IPS-18c (cell line): ENCODE data around the gene TRIM22.
"Not testable (repeated sequence)": the region's sequence is repeated elsewhere in the genome, so short reads cannot be mapped to it uniquely, and the experiment has no call there.

ENCODE experiments used
- H3K4me3 ChIP-seq: 2 replicates; pipeline ENCODE4 v1.7.0; 2013; ENCODE audit warnings: low read depth, mild to moderate bottlenecking, low read length, moderate library complexity; ENCODE audit not compliant: insufficient read depth
- H3K9me3 ChIP-seq: one replicate; pipeline ENCODE4 v1.6.1; 2013; ENCODE audit warnings: mild to moderate bottlenecking, low read length, moderate library complexity; ENCODE audit not compliant: control insufficient read depth, insufficient read depth

The TRIM22 gene

DNA sequence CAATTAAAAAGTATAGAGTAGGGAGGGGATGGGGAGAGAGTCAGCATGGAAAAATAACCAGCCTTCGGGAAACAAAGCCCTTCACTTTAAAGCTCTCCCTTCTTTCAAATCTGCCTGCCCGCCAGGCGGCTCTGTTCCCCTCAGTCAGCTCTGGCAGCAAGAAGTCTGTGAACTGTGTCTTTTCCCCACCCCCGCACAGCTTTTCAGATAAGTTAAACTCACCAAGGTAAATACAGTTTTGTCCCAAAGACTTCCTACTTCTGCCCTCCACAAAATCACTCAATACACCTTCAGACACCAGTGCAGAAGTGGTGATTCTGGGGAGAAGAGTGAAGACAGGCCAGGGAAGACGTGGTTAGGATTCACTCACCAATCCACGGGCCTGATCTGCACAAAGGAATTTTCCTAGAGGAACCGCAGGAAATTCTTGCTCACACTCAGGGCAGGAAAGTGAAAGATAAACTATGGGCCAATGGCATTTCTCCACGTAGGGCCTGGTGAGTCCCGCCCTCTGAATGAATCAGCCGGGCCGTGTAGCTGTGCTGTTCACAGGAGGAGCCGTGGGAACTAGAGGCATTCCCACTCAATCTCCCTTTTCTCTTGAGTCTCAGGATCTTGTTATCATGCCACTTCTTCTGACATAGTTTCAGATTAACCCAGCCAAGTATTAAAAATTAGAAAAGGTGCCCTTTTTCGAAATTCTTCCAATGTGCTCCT, 4.8 kb upstream of the TRIM22 start, which contains the start of gene TRIM5:
TSS of gene TRIM5 (minus strand) at position 429 of the 717 bp plus-strand sequence. CDS start 4,897 bp downstream, outside the sequence.
- no peaks in the 10 kb centered on the region for H3K9me3 ChIP-seq
- peak within 1 kb of the TSS; percentile 47; the same call in 1 of the 2 replicates for H3K4me3 ChIP-seq

DNA sequence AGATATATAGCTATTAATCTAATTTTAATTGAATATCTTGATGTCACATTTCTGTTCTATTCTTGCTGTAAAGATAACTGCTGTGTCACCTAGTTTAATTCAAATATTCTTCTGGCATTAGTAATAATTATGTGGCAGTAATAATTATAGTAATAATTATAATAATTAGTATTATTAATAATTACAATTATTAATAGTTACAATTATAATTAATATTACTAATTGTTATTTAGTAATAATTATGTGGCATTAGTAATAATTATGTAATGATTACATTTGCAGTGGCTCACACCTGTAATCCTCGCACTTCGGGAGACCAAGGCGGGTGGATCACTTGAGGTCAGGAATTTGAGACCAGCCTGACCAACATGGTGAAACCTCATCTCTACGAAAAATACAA, 3.2 kb upstream of the TRIM22 start:
- H3K9me3 ChIP-seq, result no peaks in the 10 kb centered on the region
- no peak overlapping the region for H3K4me3 ChIP-seq

DNA sequence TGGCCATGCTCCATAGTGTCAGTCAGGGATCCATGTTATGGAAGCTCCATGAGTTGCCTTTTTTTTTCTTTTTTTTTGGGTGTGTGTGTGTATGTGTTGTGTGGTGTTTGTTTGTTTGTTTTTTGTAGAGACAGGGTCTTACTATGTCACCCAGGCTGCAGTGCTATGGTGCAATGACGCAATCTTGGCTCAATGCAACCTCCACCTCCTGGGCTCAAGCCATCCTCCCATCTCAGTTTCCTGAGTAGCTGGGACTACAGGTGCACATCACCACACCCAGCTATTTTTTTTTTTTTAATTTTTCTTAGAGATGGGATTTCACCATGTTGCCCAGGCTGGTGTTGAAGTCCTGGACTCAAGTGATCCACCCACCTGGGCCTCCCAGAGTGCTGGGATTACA, 1.1 kb upstream of the TRIM22 start:
- Histone ChIP-seq H3K9me3 (no peaks in the 10 kb centered on the region), H3K4me3 (no peak overlapping the region)

DNA sequence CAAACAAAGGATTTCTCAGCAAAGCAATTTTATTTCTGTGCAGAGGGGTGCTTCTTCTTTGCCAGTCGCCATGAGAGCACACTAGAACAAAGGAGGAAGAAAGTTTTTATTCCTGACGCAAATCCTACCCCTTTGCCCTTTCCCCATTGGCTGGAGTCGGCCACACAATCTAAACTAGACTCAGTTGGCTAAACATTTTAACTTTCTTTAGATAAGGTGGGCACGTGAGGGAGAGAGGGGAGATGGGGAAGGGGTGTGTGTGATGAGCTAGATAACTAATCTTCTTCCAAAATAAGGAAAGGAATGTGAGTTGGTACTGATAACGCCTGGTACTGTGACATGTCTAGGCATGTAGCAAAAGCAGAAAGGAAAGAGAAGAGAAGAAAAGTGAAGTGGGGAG, 626 bp downstream of the TRIM22 start:
- Histone ChIP-seq H3K4me3 (peak overlapping the region; percentile 39; the same call in 1 of the 2 replicates), H3K9me3 (no peaks in the 10 kb centered on the region)

DNA sequence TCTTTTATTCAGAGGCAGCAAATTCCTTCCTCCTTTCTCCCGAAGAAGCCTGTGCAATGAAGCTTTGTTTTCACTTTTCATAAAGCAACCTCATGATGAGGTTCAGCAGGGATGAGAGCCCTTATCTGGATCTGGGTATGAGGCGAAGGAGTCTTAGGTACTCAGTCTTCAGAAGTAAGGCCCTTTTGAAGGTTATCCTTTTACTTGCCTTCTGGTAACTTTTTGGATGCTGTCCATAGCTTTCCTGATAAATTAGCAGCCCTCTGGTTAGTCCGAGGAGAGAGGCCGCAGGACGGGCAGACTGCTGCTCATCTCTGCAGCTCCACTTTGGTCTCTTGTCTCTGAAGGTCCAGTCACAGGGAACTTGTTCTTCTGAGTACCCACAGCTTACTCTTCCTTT, 1.1 kb downstream of the TRIM22 start:
- H3K4me3 ChIP-seq, result 0 out of 2 replicates have a peak overlapping the region, but pooled peaks have one; percentile 25

DNA sequence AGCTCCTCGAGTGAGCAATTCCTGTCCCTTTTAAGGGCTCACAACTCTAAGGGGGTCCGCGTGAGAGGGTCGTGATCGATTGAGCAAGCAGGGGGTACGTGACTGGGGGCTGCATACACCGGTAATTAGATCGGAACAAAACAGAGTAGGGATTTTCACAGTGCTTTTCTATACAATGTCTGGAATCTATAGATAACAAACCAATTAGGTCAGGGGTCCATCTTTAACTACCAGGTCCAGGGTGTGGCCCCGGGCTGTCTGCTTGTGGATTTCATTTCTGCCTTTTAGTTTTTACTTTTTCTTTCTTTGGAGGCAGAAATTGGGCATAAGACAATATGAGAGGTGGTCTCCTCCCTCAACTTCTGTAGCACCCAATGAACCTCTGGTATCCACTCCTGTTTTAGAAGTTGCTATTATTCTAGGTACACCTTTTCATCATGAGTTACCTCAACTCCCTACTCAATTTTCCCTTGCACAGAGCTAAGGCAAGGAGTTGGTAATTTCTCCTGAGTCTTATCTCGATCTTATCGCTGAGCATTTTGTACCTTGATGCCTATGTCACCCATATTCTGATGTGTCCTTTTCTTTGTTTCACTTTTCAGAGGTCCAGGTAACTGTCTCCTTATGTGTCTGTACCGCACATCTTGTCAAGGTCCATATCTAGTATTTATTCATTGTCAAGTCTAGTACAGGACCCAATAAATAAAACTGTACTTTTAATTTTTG, 1.8 kb downstream of the TRIM22 start:
- peak overlapping the region; percentile 25; the same call in 1 of the 2 replicates for H3K4me3 ChIP-seq
- H3K9me3 ChIP-seq, result not testable (repeated sequence)

More for the DNA sequence above, 1.1 kb downstream of the TRIM22 start:
- no peaks in the 10 kb centered on the region for H3K9me3 ChIP-seq

DNA sequence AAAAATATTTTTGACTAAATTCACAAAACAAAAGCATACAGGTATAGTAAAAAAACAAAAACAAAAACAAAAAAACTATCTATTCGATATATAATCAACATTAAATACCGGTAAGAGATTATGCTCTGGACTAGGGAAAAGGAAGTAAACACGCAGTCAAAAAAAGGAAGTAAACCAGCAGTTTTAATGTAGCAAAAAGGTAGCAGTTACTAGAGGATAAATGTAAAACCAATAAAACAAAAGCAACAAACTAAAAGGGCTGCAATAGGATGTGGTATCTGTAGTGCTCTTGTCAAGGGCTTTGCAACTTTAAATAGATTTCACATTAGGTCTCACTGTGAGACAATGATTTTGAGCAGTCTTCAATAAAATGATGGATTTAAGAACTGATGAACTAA, 2.4 kb downstream of the TRIM22 start:
- Histone ChIP-seq H3K4me3 (no peak overlapping the region), H3K9me3 (no peaks in the 10 kb centered on the region)

DNA sequence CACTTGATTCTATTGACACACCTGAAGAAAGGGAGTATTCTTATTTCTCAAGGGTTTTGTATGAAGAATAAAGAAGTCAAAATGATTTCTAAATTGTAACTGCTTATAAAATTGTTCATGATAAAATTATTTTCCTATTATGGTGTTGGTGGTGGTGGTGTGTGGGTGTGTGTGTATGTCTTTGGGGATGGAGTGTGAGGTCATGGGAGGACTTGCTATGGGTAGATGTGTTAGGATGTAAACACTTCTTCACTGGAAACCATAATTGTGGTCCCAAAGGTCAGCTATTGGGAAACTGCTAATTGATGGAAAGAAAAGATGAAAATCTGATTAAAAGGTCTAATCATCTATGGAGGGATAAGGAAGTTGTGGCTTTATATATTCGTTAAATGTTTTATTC, 5.1 kb downstream of the TRIM22 start:
- Histone ChIP-seq H3K9me3 (no peaks in the 10 kb centered on the region), H3K4me3 (no peak overlapping the region)

DNA sequence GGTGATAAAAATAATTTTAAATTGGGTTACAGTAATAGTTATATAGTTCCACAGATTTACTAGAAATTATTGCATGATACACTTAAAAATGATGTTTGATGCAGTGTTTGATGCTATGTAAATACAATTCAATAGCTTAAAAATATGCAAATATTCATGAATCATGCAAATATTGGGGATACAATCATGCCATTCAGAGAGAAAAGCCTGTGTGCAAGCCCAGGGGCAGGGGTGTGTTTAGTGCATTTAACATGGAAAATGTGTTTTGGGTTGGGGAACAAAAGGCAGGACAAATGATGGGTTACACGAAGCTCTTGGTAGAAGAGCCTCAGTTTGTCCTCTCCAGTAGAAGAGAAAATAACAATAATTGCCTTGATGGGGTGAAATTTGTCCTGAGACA, 6.0 kb downstream of the TRIM22 start:
- H3K9me3 ChIP-seq, result no peaks in the 10 kb centered on the region
- no peak overlapping the region for H3K4me3 ChIP-seq

DNA sequence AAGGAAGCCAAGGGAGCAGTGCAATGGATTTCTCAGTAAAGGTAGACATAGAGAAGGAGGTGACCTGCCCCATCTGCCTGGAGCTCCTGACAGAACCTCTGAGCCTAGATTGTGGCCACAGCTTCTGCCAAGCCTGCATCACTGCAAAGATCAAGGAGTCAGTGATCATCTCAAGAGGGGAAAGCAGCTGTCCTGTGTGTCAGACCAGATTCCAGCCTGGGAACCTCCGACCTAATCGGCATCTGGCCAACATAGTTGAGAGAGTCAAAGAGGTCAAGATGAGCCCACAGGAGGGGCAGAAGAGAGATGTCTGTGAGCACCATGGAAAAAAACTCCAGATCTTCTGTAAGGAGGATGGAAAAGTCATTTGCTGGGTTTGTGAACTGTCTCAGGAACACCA, 6.6 kb downstream of the TRIM22 start:
- no peak overlapping the region for H3K4me3 ChIP-seq
- no peaks in the 10 kb centered on the region for H3K9me3 ChIP-seq

DNA sequence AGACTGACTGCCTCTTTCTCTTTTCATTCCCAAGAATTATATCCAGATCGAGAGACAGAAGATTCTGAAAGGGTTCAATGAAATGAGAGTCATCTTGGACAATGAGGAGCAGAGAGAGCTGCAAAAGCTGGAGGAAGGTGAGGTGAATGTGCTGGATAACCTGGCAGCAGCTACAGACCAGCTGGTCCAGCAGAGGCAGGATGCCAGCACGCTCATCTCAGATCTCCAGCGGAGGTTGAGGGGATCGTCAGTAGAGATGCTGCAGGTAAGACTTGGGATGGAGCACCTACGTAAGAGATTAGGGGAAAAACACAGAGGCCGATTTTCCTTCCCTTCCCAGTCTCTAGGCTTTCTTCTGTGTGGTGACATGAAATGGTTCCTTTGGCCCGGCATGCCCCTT, 8.7 kb downstream of the TRIM22 start:
- Histone ChIP-seq H3K9me3 (no peaks in the 10 kb centered on the region), H3K4me3 (no peak overlapping the region)

DNA sequence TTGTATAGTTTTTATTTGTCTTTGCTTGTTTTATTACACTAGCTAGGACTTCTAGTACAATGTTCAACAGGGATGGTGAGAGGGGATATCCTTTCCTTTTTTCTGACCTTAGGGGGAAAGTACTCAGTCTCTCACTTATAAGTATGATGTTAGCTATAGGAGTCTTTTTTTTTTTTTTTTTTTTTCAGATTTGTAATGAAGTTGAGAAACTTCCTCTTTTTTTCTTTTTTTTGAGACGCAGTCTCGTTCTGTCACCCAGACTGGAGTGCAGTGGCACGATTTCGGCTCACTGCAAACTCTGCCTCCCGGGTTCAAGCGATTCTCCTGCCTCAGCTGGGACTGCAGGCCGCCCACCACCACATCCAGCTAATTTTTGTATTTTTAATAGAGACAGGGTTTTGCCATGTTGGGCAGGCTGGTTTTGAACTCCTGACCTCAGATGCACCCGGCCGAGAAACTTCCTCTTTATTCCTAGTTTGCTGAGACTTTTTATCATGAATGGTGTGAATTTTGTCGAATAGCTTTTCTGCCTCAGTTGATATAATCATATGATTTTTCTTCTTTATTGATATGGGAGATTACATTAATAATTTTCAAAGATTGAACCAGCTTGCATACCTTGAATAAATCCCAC, 10.9 kb downstream of the TRIM22 start:
- Histone ChIP-seq H3K4me3 (no peak overlapping the region), H3K9me3 (no peaks in the 10 kb centered on the region)

DNA sequence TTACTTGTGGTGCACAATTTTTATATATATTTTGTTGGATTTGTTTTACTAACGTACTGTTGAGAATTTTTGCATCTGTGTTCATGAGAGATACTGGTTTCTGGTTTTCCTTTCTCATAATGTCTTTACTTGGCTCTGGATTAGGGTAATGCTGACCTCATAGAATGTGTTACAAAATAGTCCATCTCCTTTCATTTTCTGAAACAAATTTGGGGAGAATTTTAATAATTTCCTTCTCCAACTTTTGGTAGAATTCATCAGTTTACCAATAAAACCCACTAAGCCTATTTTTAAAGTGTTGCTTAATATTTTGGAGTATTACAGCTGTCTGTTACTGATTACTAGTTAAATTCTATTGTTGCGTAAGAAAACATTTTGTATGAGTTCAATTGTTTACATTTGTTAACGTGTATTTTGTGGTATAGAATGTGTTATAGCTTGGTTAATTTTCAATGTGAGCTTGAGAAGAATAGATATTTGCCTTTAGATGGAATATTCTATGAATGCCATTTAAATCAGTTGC, 11.5 kb downstream of the TRIM22 start:
- no peak overlapping the region for H3K4me3 ChIP-seq
- H3K9me3 ChIP-seq, result no peaks in the 10 kb centered on the region

DNA sequence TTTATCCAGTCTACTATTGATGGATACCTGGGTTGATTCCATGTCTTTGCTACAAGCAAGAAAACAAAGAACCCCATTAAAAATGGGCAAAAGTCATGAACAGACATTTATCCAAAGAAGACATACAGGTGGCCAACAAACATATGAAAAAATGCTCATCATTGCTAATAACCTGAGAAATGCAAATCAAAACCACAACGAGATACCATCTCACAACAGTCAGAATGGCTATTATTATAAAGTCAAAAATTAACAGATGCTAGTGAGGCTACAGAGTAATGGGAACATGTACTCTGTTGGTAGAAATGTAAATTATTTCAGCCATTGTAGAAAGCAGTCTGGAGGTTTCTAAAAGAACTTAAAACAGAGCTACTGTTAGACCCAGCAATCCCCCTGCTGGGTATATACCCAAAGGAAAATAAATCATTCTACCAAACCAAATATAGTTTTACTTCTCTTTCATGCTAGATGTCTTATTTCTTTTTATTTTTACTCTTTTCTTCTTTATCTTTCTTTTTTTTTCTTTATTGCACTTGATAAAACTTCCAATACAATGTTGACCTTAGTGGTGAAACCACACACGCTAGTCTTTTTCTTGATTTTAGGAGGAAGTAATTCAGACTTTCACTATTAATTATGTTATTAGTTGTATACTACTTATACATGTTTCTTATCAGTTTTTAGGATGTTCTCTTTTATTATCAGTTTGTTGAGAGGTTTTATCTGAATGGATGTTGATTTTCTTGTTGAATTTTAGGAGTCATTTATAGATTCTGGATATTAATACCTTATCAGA, 14.3 kb downstream of the TRIM22 start:
- H3K4me3 ChIP-seq, result no peak overlapping the region
- no peaks in the 10 kb centered on the region for H3K9me3 ChIP-seq

DNA sequence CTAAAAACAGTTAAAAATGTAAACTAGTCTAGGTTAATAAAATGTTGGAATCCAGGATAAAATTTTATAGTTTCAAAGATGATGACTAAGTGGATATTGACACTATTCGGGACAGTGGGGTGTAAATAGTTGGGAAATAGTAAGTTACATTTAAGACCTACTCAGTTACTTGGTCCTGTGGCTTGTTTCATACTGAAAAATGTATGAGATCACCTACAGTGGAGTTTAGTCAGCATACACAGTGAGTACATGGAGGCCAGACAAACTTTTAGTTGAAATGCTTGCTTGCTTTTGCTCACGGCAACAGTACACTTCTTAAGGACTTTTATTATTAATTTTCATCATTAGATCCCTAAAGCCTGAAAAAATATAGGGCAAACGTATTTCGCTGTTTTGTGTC, 16.1 kb downstream of the TRIM22 start:
- Histone ChIP-seq H3K4me3 (no peak overlapping the region), H3K9me3 (no peaks in the 10 kb centered on the region)

DNA sequence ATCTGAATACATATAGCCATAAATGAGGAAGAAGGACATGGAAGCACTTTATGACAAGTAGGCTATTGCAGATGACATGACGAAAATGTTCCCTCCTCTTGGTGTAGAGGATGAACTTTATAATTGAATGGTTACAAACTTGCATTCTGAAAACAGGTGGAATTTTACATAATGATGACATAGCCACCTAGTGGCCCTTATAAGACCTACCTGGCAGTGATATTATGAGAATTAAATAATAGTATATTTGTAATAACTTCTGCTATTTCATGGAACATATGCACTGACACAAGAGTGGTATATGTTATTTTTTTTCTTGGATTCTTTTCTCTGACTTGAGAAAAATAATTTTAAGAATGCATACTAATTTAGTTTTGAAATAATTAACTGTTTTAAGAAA, 22.9 kb downstream of the TRIM22 start:
- Histone ChIP-seq H3K4me3 (no peak overlapping the region), H3K9me3 (no peaks in the 10 kb centered on the region)

DNA sequence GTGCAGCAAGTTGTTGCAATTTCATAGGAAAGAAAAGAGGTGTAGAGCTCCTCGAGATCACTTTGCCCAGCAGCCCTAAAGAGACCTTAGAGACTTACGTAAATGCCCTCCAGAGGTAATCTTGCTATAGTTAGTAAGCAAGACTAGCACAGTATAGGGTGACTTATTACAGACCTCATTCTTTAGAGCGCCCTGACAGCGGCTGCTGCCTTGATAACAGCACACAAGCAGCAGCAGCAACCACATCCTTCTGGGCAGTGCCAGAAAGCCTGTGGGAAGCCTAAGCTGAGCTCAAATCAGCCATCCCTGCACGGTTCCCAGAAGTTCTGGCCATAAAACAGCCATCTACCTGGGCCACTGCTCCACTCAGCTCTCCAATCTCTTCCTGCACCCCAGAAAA, 24.1 kb downstream of the TRIM22 start:
- H3K9me3 ChIP-seq, result no peaks in the 10 kb centered on the region
- H3K4me3 ChIP-seq, result no peak overlapping the region
